ENCODE results near the gene TAF1B. TPM values are rescaled to one million over a fixed set of nuclear protein-coding genes. Genes with fewer than 3 reads are reported as not detected.
A peak's percentile ranks its signal among the peaks of the same experiment; 100 is the strongest.

The TAF1B gene
- total and polyA plus RNA-seq, 8 donors: 22.0 to 33.9 (median 28.2) TPM

- DNase-seq (no peak), ATAC-seq (no peak)
- no peak overlapping the region for H3K27ac ChIP-seq
- no peaks in the 10 kb centered on the region for H3K27me3 ChIP-seq
- H3K4me1 ChIP-seq: peaks cover 0 to 4% of the 10 kb centered on the region in 2 donors
- intact Hi-C loops (cut with DNase I): no loop called here
- no peak overlapping the region for H3K4me3 ChIP-seq
- no peaks in the 10 kb centered on the region for H3K36me3 ChIP-seq
- no peak for TF ChIP-seq CTCF (IDR thresholded peaks at IDR 0.05)
- H3K9me3 ChIP-seq: no peaks in the 10 kb centered on the region
Measured at GRCh38 chr2:9836074-9836473, 7.2 kb upstream of the TAF1B start.

GRCh38 chr2:9836517-9836916 is 6.8 kb upstream of the TAF1B start:
- H3K27ac ChIP-seq: no peak overlapping the region
- H3K9me3 ChIP-seq: no peaks in the 10 kb centered on the region
- no peaks in the 10 kb centered on the region for H3K4me1 ChIP-seq
- H3K27me3 ChIP-seq: no peaks in the 10 kb centered on the region
- ATAC-seq (no peak), DNase-seq (no peak)
- H3K36me3 ChIP-seq: no peaks in the 10 kb centered on the region
- H3K4me3 ChIP-seq: no peak overlapping the region
- intact Hi-C loops (cut with DNase I): no loop called here
- TF ChIP-seq CTCF (IDR thresholded peaks at IDR 0.05): no peak

- no peak for DNase-seq
Measured at GRCh38 chr2:9837451-9837850, 5.8 kb upstream of the TAF1B start.

GRCh38 chr2:9838391-9838790 is 4.9 kb upstream of the TAF1B start:
- no peak overlapping the region for H3K4me3 ChIP-seq
- ATAC-seq (no peak), DNase-seq (no peak)
- no peaks in the 10 kb centered on the region for H3K9me3 ChIP-seq
- H3K36me3 ChIP-seq: no peaks in the 10 kb centered on the region
- no peaks in the 10 kb centered on the region for H3K4me1 ChIP-seq
- intact Hi-C loops (cut with DNase I): no loop called here
- TF ChIP-seq CTCF (IDR thresholded peaks at IDR 0.05): no peak
- no peaks in the 10 kb centered on the region for H3K27me3 ChIP-seq
- H3K27ac ChIP-seq: no peak overlapping the region

More at GRCh38 chr2:9837451-9837850, 5.8 kb upstream of the TAF1B start:
- Histone ChIP-seq H3K9me3 (no peaks in the 10 kb centered on the region), H3K27ac (no peak overlapping the region), H3K36me3 (no peaks in the 10 kb centered on the region), H3K4me3 (no peak overlapping the region), H3K4me1 (no peaks in the 10 kb centered on the region), H3K27me3 (no peaks in the 10 kb centered on the region)
- TF ChIP-seq CTCF (IDR thresholded peaks at IDR 0.05): no peak
- intact Hi-C loops (cut with DNase I): no loop called here
- no peak for ATAC-seq

- DNase-seq: no peak
- H3K27me3 ChIP-seq: no peaks in the 10 kb centered on the region
- no peak for ATAC-seq
- H3K4me1 ChIP-seq: peaks cover 0 to 34% of the 10 kb centered on the region in 2 donors
- intact Hi-C loops (cut with DNase I): no loop called here
- peaks cover 0 to 19% of the 10 kb centered on the region in 2 donors for H3K36me3 ChIP-seq
- peak overlapping the region; percentile 88 to 91 for H3K27ac ChIP-seq
- H3K4me3 ChIP-seq: peak overlapping the region; percentile 64 to 67
- no peak for TF ChIP-seq CTCF (IDR thresholded peaks at IDR 0.05)
- H3K9me3 ChIP-seq: no peaks in the 10 kb centered on the region
Measured at GRCh38 chr2:9842487-9843228, 616 bp upstream of the TAF1B start.

Measured in left lung (tissue), 10 donors.